Iris pigment epithelial cell (primary cell): ENCODE data around the gene SLMAP.

Experiments used
- DNase-seq: peaks from one replicate; pipeline ENCODE4 v3.0.0-alpha.2; 2011; ENCODE audit warnings: low read depth

SLMAP gene

GRCh38 chr3:57942388-57942787 lies 186.3 kb downstream of the SLMAP start:
- no peak for DNase-seq

- no peak for DNase-seq
These were observed 186.8 kb downstream of the SLMAP start for GRCh38 chr3:57942872-57943283.

GRCh38 chr3:57943525-57944495 lies 187.7 kb downstream of the SLMAP start:
- no peak for DNase-seq

- no peak for DNase-seq
These were observed 190.9 kb downstream of the SLMAP start for GRCh38 chr3:57946970-57947381.

GRCh38 chr3:57948080-57948671 lies 192.1 kb downstream of the SLMAP start:
- no peak for DNase-seq

GRCh38 chr3:57948781-57949242 lies 192.7 kb downstream of the SLMAP start:
- DNase-seq, result no peak

- DNase-seq, result no peak
These were observed 193.2 kb downstream of the SLMAP start for GRCh38 chr3:57949344-57949743.

- no peak for DNase-seq
These were observed 193.9 kb downstream of the SLMAP start for GRCh38 chr3:57949785-57950615.

GRCh38 chr3:57951066-57951882 lies 195.2 kb downstream of the SLMAP start:
- peak; percentile 88 for DNase-seq

- DNase-seq, result peak; percentile 97
These were observed 196.1 kb downstream of the SLMAP start for GRCh38 chr3:57952208-57952631.

GRCh38 chr3:57952651-57953050 lies 196.5 kb downstream of the SLMAP start:
- no peak for DNase-seq

- no peak for DNase-seq
These were observed 197.5 kb downstream of the SLMAP start for GRCh38 chr3:57953576-57953975.

GRCh38 chr3:57956119-57956832 lies 200.2 kb downstream of the SLMAP start:
- peak; percentile 96 for DNase-seq

GRCh38 chr3:57956833-57957174 lies 200.7 kb downstream of the SLMAP start:
- DNase-seq, result no peak

- DNase-seq, result no peak
These were observed 201.7 kb downstream of the SLMAP start for GRCh38 chr3:57957824-57958223.

GRCh38 chr3:57958642-57959422 lies 202.7 kb downstream of the SLMAP start:
- no peak for DNase-seq

- no peak for DNase-seq
These were observed 203.5 kb downstream of the SLMAP start for GRCh38 chr3:57959423-57960173.

GRCh38 chr3:57960174-57960505 lies 204.0 kb downstream of the SLMAP start:
- DNase-seq, result peak; percentile 50

- no peak for DNase-seq
These were observed 205.2 kb downstream of the SLMAP start for GRCh38 chr3:57961177-57961827.
